ENCODE results near the gene NRG2. TPM values are rescaled to one million over a fixed set of nuclear protein-coding genes. Genes with fewer than 3 reads are reported as not detected.

Gene NRG2
- total RNA-seq, 1 donor from 2014 or later: 0.52 TPM

DNA sequence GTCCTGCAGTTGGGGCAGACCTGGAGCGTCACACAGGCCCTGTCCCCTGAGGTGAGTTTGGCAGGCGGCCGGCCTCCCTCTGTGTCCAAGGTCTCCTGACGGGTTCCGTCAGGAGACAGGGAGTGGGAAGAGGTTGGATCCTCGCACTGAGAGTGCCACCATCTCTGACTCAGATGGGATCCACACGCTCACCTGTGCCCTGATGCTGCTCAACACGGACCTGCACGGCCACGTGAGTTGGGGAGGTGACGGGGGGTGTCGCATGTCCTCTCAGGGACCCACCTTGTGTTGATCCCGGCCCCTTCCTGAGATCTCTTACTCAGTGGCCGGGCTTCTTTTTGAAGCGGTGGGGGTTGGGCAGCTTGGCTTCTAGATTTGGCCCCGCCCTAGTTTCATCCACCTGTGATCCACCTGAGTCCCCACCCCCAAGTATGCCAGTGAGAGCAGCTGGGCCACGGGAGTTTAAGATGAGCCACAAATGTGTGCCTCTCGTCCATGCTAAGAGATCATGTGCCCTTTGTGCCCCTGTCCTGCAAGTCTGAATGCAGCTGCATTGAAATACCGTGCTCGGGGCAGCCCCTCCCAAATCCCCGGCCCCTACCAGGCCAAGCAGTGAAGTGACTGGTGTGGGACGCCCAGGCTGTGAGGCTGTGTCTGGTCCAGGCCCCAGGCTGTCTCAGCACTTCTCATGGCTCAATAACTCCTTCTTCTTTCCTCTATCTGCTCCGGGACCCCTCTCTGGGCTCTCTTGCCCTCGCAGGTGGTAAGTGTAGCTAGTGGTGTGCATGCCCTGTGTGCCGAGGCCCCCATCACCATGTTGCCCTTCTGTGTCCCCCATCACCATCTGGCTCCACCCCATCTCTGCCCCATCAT is 220.3 kb downstream of the NRG2 start:
- Histone ChIP-seq H3K9me3 (ENCODE audit: control insufficient read depth in 3 of 3, low read length in 3 of 3) (no peaks in the 10 kb centered on the region), H3K27me3 (ENCODE audit: control insufficient read depth in 3 of 3, insufficient read depth in 3 of 3, low read length in 3 of 3) (peaks cover 0 to 4% (median 0%) of the 10 kb centered on the region in 3 donors), H3K9ac (ENCODE audit: low read depth in 1 of 3, low read length in 3 of 3) (no peak overlapping the region), H3K27ac (ENCODE audit: low read depth, low read length) (no peak overlapping the region), H3K36me3 (ENCODE audit: control insufficient read depth in 3 of 3, insufficient read depth in 3 of 3, low read length in 3 of 3) (no peaks in the 10 kb centered on the region), H3K4me3 (ENCODE audit: low read length in 3 of 3) (no peak overlapping the region), H3K4me1 (ENCODE audit: control insufficient read depth in 3 of 3, insufficient read depth in 3 of 3, low read length in 3 of 3) (no peaks in the 10 kb centered on the region)

GRCh38 chr5:139821806-139822552 is 221.1 kb downstream of the NRG2 start:
- Histone ChIP-seq H3K36me3 (ENCODE audit: control insufficient read depth in 3 of 3, insufficient read depth in 3 of 3, low read length in 3 of 3) (no peaks in the 10 kb centered on the region), H3K9ac (ENCODE audit: low read depth in 1 of 3, low read length in 3 of 3) (no peak overlapping the region), H3K4me3 (ENCODE audit: low read length in 3 of 3) (no peak overlapping the region), H3K27ac (ENCODE audit: low read depth, low read length) (no peak overlapping the region), H3K4me1 (ENCODE audit: control insufficient read depth in 3 of 3, insufficient read depth in 3 of 3, low read length in 3 of 3) (no peaks in the 10 kb centered on the region), H3K9me3 (ENCODE audit: control insufficient read depth in 3 of 3, low read length in 3 of 3) (no peaks in the 10 kb centered on the region), H3K27me3 (ENCODE audit: control insufficient read depth in 3 of 3, insufficient read depth in 3 of 3, low read length in 3 of 3) (peaks cover 0 to 6% (median 0%) of the 10 kb centered on the region in 3 donors)

DNA sequence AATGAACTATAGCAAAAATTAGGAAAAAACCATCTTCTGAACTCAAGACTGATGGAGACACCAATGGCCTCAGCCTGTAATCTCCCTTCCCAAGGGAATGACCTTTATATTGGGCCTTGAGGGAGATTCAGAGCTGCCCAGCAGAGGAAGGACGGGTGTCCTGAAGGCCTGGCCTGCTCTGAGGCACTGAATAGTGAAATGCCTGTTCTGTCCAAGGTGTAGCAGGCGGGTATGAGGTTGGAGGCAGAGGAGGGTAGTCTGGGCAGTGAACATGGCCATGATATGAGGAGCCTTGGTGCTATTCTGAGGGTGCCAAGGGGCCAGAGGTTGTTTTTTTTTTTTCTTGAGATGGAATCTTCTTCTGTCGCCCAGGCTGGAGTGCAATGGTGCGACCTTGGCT is 222.5 kb downstream of the NRG2 start:
- H3K4me1 ChIP-seq (ENCODE audit: control insufficient read depth in 3 of 3, insufficient read depth in 3 of 3, low read length in 3 of 3): no peaks in the 10 kb centered on the region
- H3K4me3 ChIP-seq (ENCODE audit: low read length in 3 of 3): no peak overlapping the region

GRCh38 chr5:139820130-139820529 is 223.0 kb downstream of the NRG2 start:
- no peak overlapping the region for H3K9ac ChIP-seq (ENCODE audit: low read depth in 1 of 3, low read length in 3 of 3)
- peaks cover 0 to 9% (median 0%) of the 10 kb centered on the region in 3 donors for H3K27me3 ChIP-seq (ENCODE audit: control insufficient read depth in 3 of 3, insufficient read depth in 3 of 3, low read length in 3 of 3)
- H3K27ac ChIP-seq (ENCODE audit: low read depth, low read length): no peak overlapping the region
- H3K4me3 ChIP-seq (ENCODE audit: low read length in 3 of 3): no peak overlapping the region
- no peaks in the 10 kb centered on the region for H3K9me3 ChIP-seq (ENCODE audit: control insufficient read depth in 3 of 3, low read length in 3 of 3)
- H3K36me3 ChIP-seq (ENCODE audit: control insufficient read depth in 3 of 3, insufficient read depth in 3 of 3, low read length in 3 of 3): no peaks in the 10 kb centered on the region
- H3K4me1 ChIP-seq (ENCODE audit: control insufficient read depth in 3 of 3, insufficient read depth in 3 of 3, low read length in 3 of 3): no peaks in the 10 kb centered on the region

More for the DNA sequence above, 222.5 kb downstream of the NRG2 start:
- H3K9me3 ChIP-seq (ENCODE audit: control insufficient read depth in 3 of 3, low read length in 3 of 3): no peaks in the 10 kb centered on the region
- no peaks in the 10 kb centered on the region for H3K36me3 ChIP-seq (ENCODE audit: control insufficient read depth in 3 of 3, insufficient read depth in 3 of 3, low read length in 3 of 3)
- H3K27me3 ChIP-seq (ENCODE audit: control insufficient read depth in 3 of 3, insufficient read depth in 3 of 3, low read length in 3 of 3): peaks cover 0 to 9% (median 0%) of the 10 kb centered on the region in 3 donors
- no peak overlapping the region for H3K9ac ChIP-seq (ENCODE audit: low read depth in 1 of 3, low read length in 3 of 3)
- H3K27ac ChIP-seq (ENCODE audit: low read depth, low read length): no peak overlapping the region

DNA sequence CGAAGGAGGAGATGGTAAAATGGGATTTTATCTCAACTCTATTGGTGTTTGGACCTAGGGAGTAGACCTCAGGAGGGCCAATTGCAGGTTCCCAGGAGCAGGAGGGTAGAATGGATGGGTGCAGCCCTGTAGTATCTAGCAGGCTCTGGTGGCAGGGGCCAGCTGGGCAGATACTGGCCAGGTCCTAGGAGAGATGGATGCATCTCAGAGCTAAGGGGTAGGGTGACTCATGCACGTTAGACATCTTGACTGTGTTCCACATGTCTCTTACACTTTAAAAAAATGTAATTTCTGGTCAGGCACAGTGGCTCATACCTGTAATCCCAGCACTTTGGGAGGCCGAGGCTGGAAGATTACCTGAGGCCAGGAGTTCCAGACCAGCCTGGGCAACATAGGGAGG is 225.1 kb downstream of the NRG2 start:
- Histone ChIP-seq H3K4me1 (ENCODE audit: control insufficient read depth in 3 of 3, insufficient read depth in 3 of 3, low read length in 3 of 3) (no peaks in the 10 kb centered on the region), H3K4me3 (ENCODE audit: low read length in 3 of 3) (no peak overlapping the region), H3K9ac (ENCODE audit: low read depth in 1 of 3, low read length in 3 of 3) (no peak overlapping the region), H3K27me3 (ENCODE audit: control insufficient read depth in 3 of 3, insufficient read depth in 3 of 3, low read length in 3 of 3) (peaks cover 0 to 14% (median 0%) of the 10 kb centered on the region in 3 donors), H3K27ac (ENCODE audit: low read depth, low read length) (no peak overlapping the region), H3K36me3 (ENCODE audit: control insufficient read depth in 3 of 3, insufficient read depth in 3 of 3, low read length in 3 of 3) (no peaks in the 10 kb centered on the region), H3K9me3 (ENCODE audit: control insufficient read depth in 3 of 3, low read length in 3 of 3) (no peaks in the 10 kb centered on the region)

- no peak overlapping the region for H3K9ac ChIP-seq (ENCODE audit: low read depth in 1 of 3, low read length in 3 of 3)
- H3K9me3 ChIP-seq (ENCODE audit: control insufficient read depth in 3 of 3, low read length in 3 of 3): no peaks in the 10 kb centered on the region
- no peak overlapping the region for H3K27ac ChIP-seq (ENCODE audit: low read depth, low read length)
- no peaks in the 10 kb centered on the region for H3K36me3 ChIP-seq (ENCODE audit: control insufficient read depth in 3 of 3, insufficient read depth in 3 of 3, low read length in 3 of 3)
- peaks cover 0 to 14% (median 0%) of the 10 kb centered on the region in 3 donors for H3K27me3 ChIP-seq (ENCODE audit: control insufficient read depth in 3 of 3, insufficient read depth in 3 of 3, low read length in 3 of 3)
- H3K4me3 ChIP-seq (ENCODE audit: low read length in 3 of 3): no peak overlapping the region
- H3K4me1 ChIP-seq (ENCODE audit: control insufficient read depth in 3 of 3, insufficient read depth in 3 of 3, low read length in 3 of 3): no peaks in the 10 kb centered on the region
These were observed 225.7 kb downstream of the NRG2 start for GRCh38 chr5:139817362-139817761.

DNA sequence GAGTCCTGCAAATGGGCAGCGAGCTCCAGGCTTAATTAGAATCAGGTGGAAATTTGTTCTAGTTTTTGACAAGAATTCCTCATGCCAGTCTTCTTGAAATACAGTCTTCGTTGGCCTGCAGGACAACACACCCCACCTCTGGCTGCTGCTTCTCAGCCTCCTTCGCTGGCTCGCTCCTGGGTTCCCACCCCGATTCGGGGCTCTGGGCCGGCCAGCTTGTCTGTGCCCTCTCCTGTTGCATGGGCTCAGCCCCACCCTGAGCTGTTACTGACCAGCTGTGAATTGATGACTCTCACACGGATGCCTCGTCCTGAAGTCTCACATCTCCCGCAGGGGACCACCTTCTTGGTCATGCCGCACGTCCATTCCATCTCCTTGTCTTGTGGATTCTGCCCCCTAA is 226.5 kb downstream of the NRG2 start:
- Histone ChIP-seq H3K27me3 (ENCODE audit: control insufficient read depth in 3 of 3, insufficient read depth in 3 of 3, low read length in 3 of 3) (peaks cover 0 to 14% (median 0%) of the 10 kb centered on the region in 3 donors), H3K4me3 (ENCODE audit: low read length in 3 of 3) (no peak overlapping the region), H3K9me3 (ENCODE audit: control insufficient read depth in 3 of 3, low read length in 3 of 3) (no peaks in the 10 kb centered on the region), H3K27ac (ENCODE audit: low read depth, low read length) (no peak overlapping the region), H3K4me1 (ENCODE audit: control insufficient read depth in 3 of 3, insufficient read depth in 3 of 3, low read length in 3 of 3) (no peaks in the 10 kb centered on the region), H3K36me3 (ENCODE audit: control insufficient read depth in 3 of 3, insufficient read depth in 3 of 3, low read length in 3 of 3) (no peaks in the 10 kb centered on the region), H3K9ac (ENCODE audit: low read depth in 1 of 3, low read length in 3 of 3) (no peak overlapping the region)

DNA sequence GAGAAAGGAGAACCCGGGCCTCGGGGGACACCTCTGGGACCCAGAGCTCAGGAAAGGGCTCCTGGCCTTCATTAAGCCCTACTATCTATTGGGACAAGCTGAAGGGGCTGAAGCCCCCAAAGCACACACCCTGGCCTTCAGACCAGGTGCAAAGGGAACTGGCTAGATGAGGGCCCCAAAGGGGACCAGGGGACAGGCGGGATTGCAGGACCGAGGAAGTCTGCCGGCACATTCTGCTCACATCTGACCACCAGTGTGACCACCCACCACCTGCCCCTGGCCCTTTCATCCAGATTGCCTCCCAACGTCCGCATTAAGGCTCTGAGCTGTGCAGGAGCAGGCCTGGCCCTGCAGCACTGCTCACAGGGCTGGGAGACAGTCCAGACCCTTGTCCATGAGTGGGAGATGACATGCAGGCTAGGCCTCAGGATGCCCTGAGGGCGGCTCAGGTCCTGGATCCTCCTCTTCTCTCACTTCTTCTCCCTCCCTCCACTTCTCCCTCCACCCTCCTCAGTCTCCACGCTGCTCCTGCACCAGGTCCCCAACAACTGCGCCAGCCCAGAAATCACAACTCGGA is 228.3 kb downstream of the NRG2 start:
- peaks cover 0 to 11% (median 0%) of the 10 kb centered on the region in 3 donors for H3K27me3 ChIP-seq (ENCODE audit: control insufficient read depth in 3 of 3, insufficient read depth in 3 of 3, low read length in 3 of 3)
- H3K4me3 ChIP-seq (ENCODE audit: low read length in 3 of 3): no peak overlapping the region
- H3K9me3 ChIP-seq (ENCODE audit: control insufficient read depth in 3 of 3, low read length in 3 of 3): no peaks in the 10 kb centered on the region
- H3K9ac ChIP-seq (ENCODE audit: low read depth in 1 of 3, low read length in 3 of 3): no peak overlapping the region
- no peaks in the 10 kb centered on the region for H3K4me1 ChIP-seq (ENCODE audit: control insufficient read depth in 3 of 3, insufficient read depth in 3 of 3, low read length in 3 of 3)
- no peaks in the 10 kb centered on the region for H3K36me3 ChIP-seq (ENCODE audit: control insufficient read depth in 3 of 3, insufficient read depth in 3 of 3, low read length in 3 of 3)
- H3K27ac ChIP-seq (ENCODE audit: low read depth, low read length): no peak overlapping the region

GRCh38 chr5:139814191-139814601 is 228.9 kb downstream of the NRG2 start:
- Histone ChIP-seq H3K27me3 (ENCODE audit: control insufficient read depth in 3 of 3, insufficient read depth in 3 of 3, low read length in 3 of 3) (peaks cover 0 to 10% (median 0%) of the 10 kb centered on the region in 3 donors), H3K36me3 (ENCODE audit: control insufficient read depth in 3 of 3, insufficient read depth in 3 of 3, low read length in 3 of 3) (no peaks in the 10 kb centered on the region), H3K27ac (ENCODE audit: low read depth, low read length) (no peak overlapping the region), H3K9ac (ENCODE audit: low read depth in 1 of 3, low read length in 3 of 3) (no peak overlapping the region), H3K4me1 (ENCODE audit: control insufficient read depth in 3 of 3, insufficient read depth in 3 of 3, low read length in 3 of 3) (no peaks in the 10 kb centered on the region), H3K9me3 (ENCODE audit: control insufficient read depth in 3 of 3, low read length in 3 of 3) (no peaks in the 10 kb centered on the region), H3K4me3 (ENCODE audit: low read length in 3 of 3) (no peak overlapping the region)
